Lung (tissue), 12 donors: Measurements from ENCODE around the gene THBS4. TPM values are rescaled to one million over a fixed set of nuclear protein-coding genes. Genes with fewer than 3 reads are reported as not detected.

Experiments used
- ATAC-seq: fragments of 200-7000 bp; cut with Tn5 transposase; one replicate; pipeline ENCODE4 v1.9.1; 2020; ENCODE audit warnings: moderate number of reproducible peaks; ENCODE audit not compliant: insufficient read depth, low FRiP score
- DNase-seq, 3 donors: peaks; one replicate each; pipeline ENCODE4 v3.0.0-alpha.2; 2013 to 2017
- H3K27ac ChIP-seq, 2 donors: one replicate each; pipeline ENCODE4 v1.5.1; 2013; ENCODE audit warnings: mild to moderate bottlenecking in 2 of 2, moderate library complexity in 2 of 2, control low read depth in 1 of 2, inconsistent platforms in 1 of 2, low read depth in 1 of 2, low read length in 1 of 2
- H3K27me3 ChIP-seq, 3 donors: one replicate each; pipeline ENCODE4 v1.5.1; 2013; ENCODE audit warnings: low read length in 2 of 3; ENCODE audit not compliant: control insufficient read depth in 3 of 3, insufficient read depth in 3 of 3
- H3K36me3 ChIP-seq, 4 donors: one replicate each; pipeline ENCODE4 v1.5.1; 2013; ENCODE audit warnings: low read length in 4 of 4, mild to moderate bottlenecking in 1 of 4, moderate library complexity in 1 of 4; ENCODE audit not compliant: control insufficient read depth in 4 of 4, insufficient read depth in 4 of 4
- H3K4me1 ChIP-seq, 5 donors: one replicate each; pipeline ENCODE4 v1.5.1; 2013; ENCODE audit warnings: low read length in 5 of 5, mild to moderate bottlenecking in 2 of 5, moderate library complexity in 1 of 5; ENCODE audit not compliant: control insufficient read depth in 5 of 5, insufficient read depth in 5 of 5
- H3K4me3 ChIP-seq: one replicate; pipeline ENCODE4 v1.5.1; 2013; ENCODE audit warnings: mild to moderate bottlenecking, control low read depth, moderate library complexity
- H3K9ac ChIP-seq, 2 donors: one replicate each; pipeline ENCODE4 v1.5.1; 2013; ENCODE audit warnings: low read length in 2 of 2, control low read depth in 1 of 2; ENCODE audit not compliant: insufficient read depth in 1 of 2
- H3K9me3 ChIP-seq, 4 donors: one replicate each; pipeline ENCODE4 v1.5.1; 2013; ENCODE audit warnings: low read length in 3 of 4, mild to moderate bottlenecking in 1 of 4, moderate library complexity in 1 of 4; ENCODE audit not compliant: control insufficient read depth in 4 of 4, insufficient read depth in 3 of 4
- WGBS, 2 donors: extraction: QIAGEN DNeasy Blood & Tissue Kit; methylation state at CpG; one replicate each; pipeline ENCODE4 v1.1.7; 2013; 5-methylcytosine and 5-hydroxymethylcytosine counted together
- polyA plus RNA-seq, 2 donors: library from polyadenylated mRNA; stranded (reverse); fragments of 200-250 nt; gene quantifications; one replicate each; pipeline ENCODE4 v1.2.1, GENCODE V29; 2013
- total RNA-seq, 2 donors: library from RNA; depleted of rRNA in 1 of 2; stranded (reverse); fragments of >200 nt in 1 of 2; gene quantifications; one replicate each; pipeline ENCODE4 v1.2.1, GENCODE V29; 2014 to 2021
- TF ChIP-seq, protein P1 (sequence below): IDR thresholded peaks from 2 replicates; pipeline ENCODE4 v1.5.1; 2012; ENCODE audit warnings: mild to moderate bottlenecking; ENCODE audit errors: control extremely low read depth, extremely low read depth
- donor health status: control.
- donor health status: control.
- donor health status: Bipolar disorder and iron deficiency.
- donor health status: healthy.
- donor health status: DM: yes; HTN: yes; CAD: no.

THBS4 gene
- total and polyA plus RNA-seq, 4 donors: 0.69 to 4.2 (median 1.3) TPM

DNA sequence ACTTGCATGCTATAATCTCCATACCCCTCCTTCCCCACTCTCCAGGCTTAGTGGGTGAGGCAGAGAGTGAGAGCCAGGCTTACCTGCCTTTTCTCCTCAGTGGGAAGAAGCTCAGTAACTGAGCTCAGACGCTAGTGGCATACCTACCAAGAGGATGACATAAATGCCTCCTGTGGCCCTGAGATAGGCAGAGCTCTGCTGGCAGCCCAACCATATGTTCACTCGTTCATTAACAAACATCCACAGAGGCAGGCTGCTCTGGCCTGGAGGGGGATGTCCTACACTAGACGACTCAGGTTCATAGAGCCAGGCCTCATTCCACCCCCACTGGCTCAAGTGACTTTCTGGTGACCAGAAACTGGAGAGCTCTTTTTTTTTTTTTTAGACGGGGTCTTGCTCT is 81.3 kb downstream of the THBS4 start:
- TF ChIP-seq, protein P1, sequence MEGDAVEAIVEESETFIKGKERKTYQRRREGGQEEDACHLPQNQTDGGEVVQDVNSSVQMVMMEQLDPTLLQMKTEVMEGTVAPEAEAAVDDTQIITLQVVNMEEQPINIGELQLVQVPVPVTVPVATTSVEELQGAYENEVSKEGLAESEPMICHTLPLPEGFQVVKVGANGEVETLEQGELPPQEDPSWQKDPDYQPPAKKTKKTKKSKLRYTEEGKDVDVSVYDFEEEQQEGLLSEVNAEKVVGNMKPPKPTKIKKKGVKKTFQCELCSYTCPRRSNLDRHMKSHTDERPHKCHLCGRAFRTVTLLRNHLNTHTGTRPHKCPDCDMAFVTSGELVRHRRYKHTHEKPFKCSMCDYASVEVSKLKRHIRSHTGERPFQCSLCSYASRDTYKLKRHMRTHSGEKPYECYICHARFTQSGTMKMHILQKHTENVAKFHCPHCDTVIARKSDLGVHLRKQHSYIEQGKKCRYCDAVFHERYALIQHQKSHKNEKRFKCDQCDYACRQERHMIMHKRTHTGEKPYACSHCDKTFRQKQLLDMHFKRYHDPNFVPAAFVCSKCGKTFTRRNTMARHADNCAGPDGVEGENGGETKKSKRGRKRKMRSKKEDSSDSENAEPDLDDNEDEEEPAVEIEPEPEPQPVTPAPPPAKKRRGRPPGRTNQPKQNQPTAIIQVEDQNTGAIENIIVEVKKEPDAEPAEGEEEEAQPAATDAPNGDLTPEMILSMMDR: no peak
- 85 to 87% methylated on average over 4 of the region's 4 CpGs for WGBS, 2 donors
- Histone ChIP-seq H3K9me3 (peaks cover 0 to 1% (median 0%) of the 10 kb centered on the region in 4 donors), H3K4me1 (peaks cover 0 to 7% (median 0%) of the 10 kb centered on the region in 5 donors), H3K36me3 (no peaks in the 10 kb centered on the region), H3K27ac (no peak overlapping the region), H3K27me3 (no peaks in the 10 kb centered on the region), H3K4me3 (no peak overlapping the region), H3K9ac (no peak overlapping the region)
- ATAC-seq: no peak
- DNase-seq: no peak

DNA sequence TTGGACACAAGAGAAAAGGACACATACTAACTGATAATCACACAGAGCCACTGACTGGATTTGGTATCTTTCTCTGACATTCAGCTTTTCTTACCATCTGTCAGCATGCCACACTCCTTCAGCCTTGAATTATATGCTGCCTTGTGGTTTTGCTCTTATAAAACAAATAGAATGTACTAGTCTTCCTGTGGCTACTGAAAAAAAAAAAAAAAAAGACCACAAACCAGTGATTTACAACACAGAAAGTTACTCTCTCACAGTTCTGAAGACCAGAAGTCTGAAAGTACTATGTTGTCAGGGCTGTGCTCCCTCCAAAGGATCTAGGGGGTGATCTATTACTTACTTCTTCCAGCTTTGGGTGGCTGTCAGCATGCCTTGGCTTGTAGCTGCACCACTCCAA is 82.3 kb downstream of the THBS4 start:
- TF ChIP-seq, protein P1: no peak
- Histone ChIP-seq H3K9ac (no peak overlapping the region), H3K27me3 (no peaks in the 10 kb centered on the region), H3K36me3 (no peaks in the 10 kb centered on the region), H3K27ac (no peak overlapping the region), H3K9me3 (peaks cover 0 to 1% (median 0%) of the 10 kb centered on the region in 4 donors), H3K4me3 (no peak overlapping the region), H3K4me1 (no peaks in the 10 kb centered on the region)
- ATAC-seq (no peak), DNase-seq (no peak)

DNA sequence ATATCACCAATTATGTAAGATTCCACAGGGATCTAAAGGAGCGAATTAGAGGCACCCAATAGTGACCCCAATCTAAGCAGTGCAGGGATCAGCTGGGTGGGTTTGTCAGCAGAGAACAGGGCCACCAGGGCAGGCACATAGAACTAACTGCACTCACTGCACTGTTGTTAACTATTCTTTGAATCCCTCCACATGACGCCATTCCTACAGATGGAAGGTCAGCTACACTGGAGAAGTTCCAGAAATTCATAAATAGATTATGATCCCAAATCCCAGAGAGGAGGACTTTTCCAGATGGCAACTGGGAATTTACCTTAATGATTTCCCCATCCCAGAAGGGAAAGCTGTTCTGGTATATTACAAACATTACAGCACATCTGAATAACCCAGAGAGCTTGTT is 84.2 kb downstream of the THBS4 start:
- Histone ChIP-seq H3K27me3 (no peaks in the 10 kb centered on the region), H3K9ac (no peak overlapping the region), H3K27ac (no peak overlapping the region), H3K36me3 (no peaks in the 10 kb centered on the region), H3K4me1 (no peaks in the 10 kb centered on the region), H3K4me3 (no peak overlapping the region), H3K9me3 (peaks cover 0 to 1% (median 0%) of the 10 kb centered on the region in 4 donors)
- 94 to 95% methylated on average over 2 of the region's 2 CpGs for WGBS, 2 donors
- ATAC-seq (no peak), DNase-seq (no peak)
- TF ChIP-seq, protein P1: no peak

DNA sequence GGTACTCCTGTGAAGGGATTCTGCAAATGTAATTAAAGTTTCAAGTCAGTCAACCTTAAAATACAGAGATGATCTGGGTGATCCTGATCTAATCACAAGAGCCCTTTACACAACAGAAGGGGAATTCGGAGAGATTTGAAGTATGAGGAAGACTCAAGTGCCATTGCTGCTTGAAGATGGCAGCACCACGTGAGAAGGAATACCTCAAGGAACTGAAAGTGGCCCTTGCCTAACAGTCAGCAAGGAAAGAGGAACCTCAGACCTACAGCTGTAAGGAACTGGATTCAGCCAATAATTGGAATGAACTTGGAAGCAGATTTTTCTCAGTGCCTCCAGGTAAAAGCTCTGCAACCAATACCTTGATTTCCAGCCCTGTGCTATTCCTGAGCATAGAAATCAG is 87.4 kb downstream of the THBS4 start:
- Histone ChIP-seq H3K9ac (no peak overlapping the region), H3K4me3 (no peak overlapping the region), H3K36me3 (no peaks in the 10 kb centered on the region), H3K9me3 (peaks cover 0 to 1% (median 0%) of the 10 kb centered on the region in 4 donors), H3K4me1 (no peaks in the 10 kb centered on the region), H3K27me3 (no peaks in the 10 kb centered on the region), H3K27ac (no peak overlapping the region)
- TF ChIP-seq, protein P1: no peak
- ATAC-seq: peak; percentile 53
- no peak for DNase-seq
- 33 to 49% methylated on average over 2 of the region's 2 CpGs for WGBS, 2 donors
